Retina (tissue), 1 donor: ENCODE data around the gene GRAMD2B.
"Not testable (repeated sequence)": the region's sequence is repeated elsewhere in the genome, so short reads cannot be mapped to it uniquely, and the experiment has no call there.

Experiments
- DNase-seq: peaks from one replicate; pipeline ENCODE4 v3.0.0-alpha.2; 2016

The GRAMD2B gene

DNA sequence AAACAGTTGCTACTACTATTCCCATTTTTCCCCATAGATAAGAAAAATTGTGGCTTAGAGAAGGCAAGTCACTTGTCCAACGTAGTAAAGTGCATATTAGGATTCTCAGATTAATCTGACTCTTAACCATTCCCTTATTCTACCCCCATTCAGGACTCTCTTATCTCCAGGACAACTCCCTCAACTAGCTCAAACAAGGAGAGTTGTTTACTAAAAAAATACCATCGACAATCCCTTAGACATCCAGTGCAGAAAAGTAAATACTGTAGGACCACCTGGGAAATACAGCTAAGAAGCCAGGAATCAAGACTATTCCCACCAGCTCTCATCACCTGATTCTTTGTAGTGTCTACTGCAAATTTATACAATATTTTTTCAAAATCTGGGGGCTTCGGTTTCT is 9.4 kb upstream of the GRAMD2B start:
- DNase-seq: no peak

GRCh38 chr5:126414874-126415502 is 8.2 kb upstream of the GRAMD2B start:
- no peak for DNase-seq

GRCh38 chr5:126415789-126416188 is 7.4 kb upstream of the GRAMD2B start:
- DNase-seq: no peak

- DNase-seq: no peak
These were observed 6.8 kb upstream of the GRAMD2B start for GRCh38 chr5:126416266-126416925.

- DNase-seq: no peak
These were observed 6.0 kb upstream of the GRAMD2B start for GRCh38 chr5:126417178-126417577.

DNA sequence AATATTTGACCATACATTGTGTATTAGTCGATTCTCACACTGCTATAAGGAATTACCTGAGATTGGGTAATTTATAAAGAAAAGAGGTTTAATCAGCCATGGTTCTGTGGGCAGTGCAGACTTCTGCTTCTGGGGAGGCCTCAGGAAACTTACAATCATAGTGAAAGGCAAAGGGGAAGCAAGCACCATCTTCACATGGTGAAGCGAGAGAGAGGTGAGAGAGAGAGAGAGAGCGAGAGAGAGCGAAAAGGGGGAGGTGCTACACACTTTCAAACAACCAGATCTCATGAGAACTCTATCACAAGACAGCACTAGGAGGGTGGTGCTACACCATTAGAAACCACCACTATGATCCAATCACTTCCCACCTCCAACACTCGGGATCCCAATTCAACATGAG is 4.1 kb upstream of the GRAMD2B start:
- no peak for DNase-seq

DNA sequence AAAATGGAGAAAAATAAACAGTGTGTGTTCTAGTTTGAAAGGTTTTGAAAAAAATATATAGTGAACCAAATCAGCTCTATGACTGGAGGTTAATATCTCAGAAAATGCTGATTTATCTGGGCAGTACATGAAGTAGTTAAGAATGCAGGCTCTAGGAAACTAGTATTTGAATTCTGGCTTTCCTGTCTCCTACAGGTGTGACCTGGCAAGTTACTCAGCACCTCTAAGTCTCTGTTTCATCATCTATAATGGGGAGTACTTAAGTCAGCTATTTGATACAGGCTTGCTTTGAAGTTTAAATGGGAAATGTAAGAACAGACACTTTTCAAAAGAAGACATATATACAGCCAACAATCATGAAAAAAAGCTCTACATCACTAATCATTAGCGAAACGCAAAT is 5.2 kb downstream of the GRAMD2B start:
- no peak for DNase-seq

DNA sequence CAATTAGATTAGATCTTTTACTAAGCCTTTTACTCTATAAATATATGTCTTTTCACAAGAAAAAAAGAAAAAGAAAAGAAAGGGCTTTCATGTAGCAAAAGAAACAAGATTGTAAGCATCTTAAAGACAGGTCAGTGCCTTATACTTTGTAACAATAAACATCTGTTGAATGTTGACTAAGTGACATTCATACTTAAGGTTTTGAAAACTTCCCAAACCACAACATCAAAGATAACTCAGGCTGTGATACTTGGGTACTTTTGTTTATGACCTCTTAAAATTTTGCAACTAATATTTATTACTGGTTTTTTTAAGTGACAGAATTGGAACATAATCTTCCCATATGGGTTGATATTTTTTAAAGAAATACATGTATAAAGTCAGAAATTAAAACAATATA is 7.4 kb downstream of the GRAMD2B start:
- DNase-seq: no peak

DNA sequence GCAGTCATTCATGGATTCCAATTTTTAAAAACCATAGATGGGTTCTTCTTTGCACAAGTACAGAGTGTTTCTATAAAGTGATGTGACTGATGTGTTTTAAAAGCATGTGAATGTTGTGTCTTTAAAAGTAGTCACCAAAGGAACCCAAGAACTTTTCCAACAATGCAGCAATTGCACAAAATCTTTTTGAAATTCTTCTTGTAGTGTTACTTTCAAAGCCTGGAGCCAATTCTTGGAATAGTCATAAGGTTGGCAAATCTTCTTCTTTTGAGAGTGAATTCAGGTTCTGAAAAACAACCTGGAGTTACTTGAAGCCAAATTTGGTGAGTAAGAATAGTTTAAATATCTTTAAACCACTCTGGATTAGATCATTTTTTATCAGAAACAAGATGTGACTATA is 10.5 kb downstream of the GRAMD2B start:
- DNase-seq: no peak

- no peak for DNase-seq
These were observed 12.1 kb downstream of the GRAMD2B start for GRCh38 chr5:126435261-126435660.

GRCh38 chr5:126435714-126436113 is 12.5 kb downstream of the GRAMD2B start:
- DNase-seq: no peak

DNA sequence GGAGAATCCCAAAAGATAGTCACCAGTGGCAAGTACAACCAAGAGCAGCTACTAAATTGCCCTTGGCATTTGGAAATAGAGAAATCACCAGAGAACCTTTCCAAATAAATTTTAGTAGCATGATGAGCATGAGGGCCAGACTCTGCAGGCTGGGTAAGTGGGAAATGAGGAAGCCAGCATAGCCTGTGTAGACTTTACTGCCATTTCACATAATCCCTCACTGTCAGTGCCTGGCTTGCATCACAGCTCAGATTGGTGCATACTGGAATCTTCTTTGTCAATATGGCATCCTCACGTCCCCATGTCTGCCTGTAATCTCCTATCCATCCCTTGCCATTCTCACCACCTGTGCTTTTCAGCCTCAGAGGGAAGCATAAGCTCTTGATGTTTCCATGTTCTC is 14.5 kb downstream of the GRAMD2B start:
- DNase-seq: no peak

DNA sequence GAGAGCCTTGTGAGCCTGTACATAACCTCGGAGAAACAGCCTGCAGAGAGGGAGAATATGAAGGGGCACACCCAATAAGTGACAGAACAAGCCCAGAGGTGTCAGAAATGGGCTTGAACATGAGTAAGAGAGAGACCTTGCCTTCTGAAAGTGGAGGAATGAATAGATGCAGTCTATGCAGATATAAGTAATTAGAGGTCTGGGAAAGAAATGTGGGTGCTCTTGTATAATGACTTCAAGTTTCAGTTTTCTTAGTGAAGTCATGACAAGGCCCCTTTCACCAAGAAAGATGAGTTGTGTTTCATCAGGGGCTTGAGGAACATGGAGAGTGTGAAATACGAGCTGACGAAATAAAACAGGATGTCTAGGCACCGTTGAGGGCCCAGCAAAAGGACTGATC is 15.1 kb downstream of the GRAMD2B start:
- no peak for DNase-seq

DNA sequence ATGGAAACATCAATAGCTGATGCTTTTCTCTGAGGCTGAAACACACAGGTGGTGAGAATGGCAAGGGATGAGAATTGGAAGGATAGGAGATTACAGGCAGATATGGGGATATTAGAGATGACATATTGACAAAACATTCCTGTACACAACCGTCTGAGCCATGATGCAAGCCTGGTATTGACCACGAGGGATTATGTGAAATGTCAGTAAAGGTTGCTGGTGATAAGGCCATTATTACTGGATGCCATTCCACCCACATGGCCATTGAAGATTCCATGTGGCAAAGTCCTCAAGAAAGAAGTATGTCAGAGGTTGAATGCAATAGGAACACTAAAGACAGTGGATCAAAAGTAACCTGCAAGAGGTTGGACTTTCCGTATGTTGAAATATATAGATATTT is 15.7 kb downstream of the GRAMD2B start:
- no peak for DNase-seq

GRCh38 chr5:126439724-126440123 is 16.5 kb downstream of the GRAMD2B start:
- not testable (repeated sequence) for DNase-seq

DNA sequence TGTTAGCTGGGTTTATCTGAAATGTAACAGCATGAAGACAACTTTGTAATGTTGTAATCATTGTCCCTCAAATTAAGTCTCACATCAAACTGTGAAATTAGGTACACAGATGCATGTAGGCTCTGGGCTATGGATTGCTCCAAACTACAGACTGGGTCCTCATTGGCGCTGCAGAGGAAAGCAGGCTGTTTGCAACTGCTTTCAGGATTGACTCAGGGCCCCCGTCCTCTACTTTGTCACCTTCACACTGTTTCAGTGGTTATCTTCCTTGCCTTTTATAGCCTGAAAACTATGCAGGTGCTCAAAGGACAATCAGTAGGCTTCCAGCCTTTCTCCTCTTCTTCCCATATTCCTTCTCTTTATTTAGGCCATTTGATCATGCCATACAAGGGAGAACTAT is 18.0 kb downstream of the GRAMD2B start:
- DNase-seq: no peak

- DNase-seq: no peak
These were observed 20.2 kb downstream of the GRAMD2B start for GRCh38 chr5:126443374-126443851.

DNA sequence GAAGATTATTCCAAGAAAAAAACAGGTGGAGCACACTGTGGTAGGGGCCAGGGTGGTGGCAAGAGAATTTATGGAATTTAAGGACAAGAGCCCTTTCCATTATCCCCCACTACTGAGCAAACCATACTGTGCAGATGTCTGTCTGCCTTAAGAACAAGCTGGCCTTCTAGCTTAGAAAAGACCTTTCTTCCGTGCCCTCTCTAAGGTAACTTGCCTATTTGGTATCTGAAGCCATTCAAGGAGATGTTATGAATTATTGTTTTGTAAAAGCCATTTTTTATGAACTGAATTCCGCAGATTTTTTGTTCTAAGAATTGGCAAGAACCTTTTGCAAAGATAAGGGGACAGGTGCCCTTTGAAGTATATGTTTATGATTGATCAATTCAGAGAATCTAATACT is 20.9 kb downstream of the GRAMD2B start:
- no peak for DNase-seq

DNA sequence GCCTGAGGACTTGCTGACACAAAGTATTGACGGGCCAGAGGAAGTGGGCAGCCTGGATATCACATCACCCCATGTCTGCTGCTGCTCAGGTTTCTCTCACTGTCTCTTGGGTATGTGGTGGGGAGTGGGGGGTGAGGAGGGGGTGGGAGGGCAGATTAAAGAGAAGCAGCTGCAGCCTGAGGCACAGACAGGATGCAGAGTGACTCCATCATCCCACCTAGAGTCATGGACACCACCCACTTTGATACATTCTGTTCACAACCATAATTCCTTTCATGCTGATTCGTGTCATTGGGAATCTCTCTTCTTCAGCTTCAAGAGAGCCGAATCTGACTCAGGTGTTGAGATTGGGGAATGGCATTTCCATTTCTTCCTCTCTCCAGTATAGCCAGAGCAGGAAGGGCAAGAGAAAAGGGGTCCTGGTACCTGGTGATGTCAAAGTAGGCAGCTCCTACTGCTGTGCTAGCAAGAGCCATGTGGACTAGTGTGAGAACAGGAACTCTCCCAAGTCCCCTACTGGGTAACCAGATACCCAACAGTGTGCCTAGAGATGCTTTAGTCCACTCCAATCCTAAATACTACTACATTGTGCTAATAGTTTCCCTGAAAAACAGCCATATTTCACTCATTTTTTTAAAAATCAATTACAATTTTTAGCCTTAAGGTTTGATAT is 22.4 kb downstream of the GRAMD2B start:
- DNase-seq: no peak

- DNase-seq: no peak
These were observed 23.5 kb downstream of the GRAMD2B start for GRCh38 chr5:126446498-126447224.

DNA sequence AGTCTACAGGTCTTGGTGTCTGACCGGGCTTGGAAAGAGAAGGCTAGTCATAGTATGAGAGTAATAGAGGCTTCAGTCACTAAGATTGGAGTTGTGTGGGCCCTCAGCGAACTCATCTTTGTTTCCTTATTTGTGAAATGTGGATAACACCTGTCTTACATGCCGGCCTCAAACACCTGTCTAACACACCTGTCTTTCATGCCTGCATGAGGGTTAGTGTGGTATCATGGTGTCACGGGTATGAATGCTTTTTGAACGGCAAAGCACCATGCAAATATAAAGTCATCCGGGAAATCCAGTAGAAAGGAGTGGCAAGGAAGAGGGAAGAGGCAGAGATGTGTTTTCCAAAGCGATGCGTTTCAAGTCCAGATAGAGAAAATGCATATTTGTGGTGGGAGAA is 25.5 kb downstream of the GRAMD2B start:
- no peak for DNase-seq

DNA sequence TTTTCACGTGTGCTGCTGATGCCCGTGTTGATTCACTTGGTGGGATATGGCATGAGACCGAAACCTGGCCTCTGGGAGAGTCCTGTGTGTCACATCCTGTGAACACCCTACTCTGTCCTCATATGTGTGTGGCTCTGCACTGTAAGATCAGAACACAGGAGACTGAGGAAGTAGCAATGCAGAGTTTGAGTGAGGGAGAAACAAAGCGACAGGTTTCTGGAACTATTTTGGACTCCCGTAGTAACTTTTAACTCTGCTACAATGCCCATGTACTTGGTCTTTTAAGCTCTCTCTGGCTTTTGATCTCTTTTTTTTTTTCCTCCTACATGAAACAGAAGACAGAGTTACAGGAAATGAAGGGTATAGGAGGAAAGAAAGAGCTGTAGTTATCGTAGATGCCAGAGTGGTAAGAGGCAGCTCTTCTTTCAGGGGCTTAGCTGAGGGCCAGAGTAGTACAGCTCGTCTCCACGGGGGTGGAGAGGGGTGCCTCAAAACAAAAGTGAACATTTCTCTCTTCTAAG is 26.6 kb downstream of the GRAMD2B start:
- DNase-seq: no peak

- DNase-seq: no peak
These were observed 27.1 kb downstream of the GRAMD2B start for GRCh38 chr5:126450346-126450745.
